H1 (cell line): ENCODE data around the gene PPA1. TPM values are rescaled to one million over a fixed set of nuclear protein-coding genes. Genes with fewer than 3 reads are reported as not detected.

Source experiments
- KDM4A ChIP-seq: IDR thresholded peaks from one replicate; pipeline ENCODE4 v1.7.1; 2012; ENCODE audit warnings: low read depth, mild to moderate bottlenecking, moderate library complexity, low read length, inconsistent platforms; ENCODE audit not compliant: severe bottlenecking
- POU5F1 ChIP-seq: IDR thresholded peaks from 2 replicates; pipeline ENCODE4 v1.6.1; 2011; ENCODE audit warnings: low read depth, mild to moderate bottlenecking, low read length, moderate library complexity
- RXRA ChIP-seq: IDR thresholded peaks from 2 replicates; pipeline ENCODE4 v1.6.1; 2011; ENCODE audit warnings: low read depth, mild to moderate bottlenecking, low read length, moderate library complexity; ENCODE audit not compliant: insufficient read depth
- polyA plus RNA-seq, 7 experiments: library from polyadenylated mRNA; depleted of rRNA in 3 of 7; stranded (reverse) in 5 of 7; unstranded in 2 of 7; fragments of >200 nt in 5 of 7; fragments of 200-250 nt in 2 of 7; gene quantifications; 1 replicate in 5 of 7; 2 replicates in 1 of 7; 4 replicates in 1 of 7; pipeline versions ENCODE4 v1.2.1 to v1.2.3, GENCODE V29; 2011 to 2013; ENCODE audit warnings: missing spikeins in 2 of 7, mixed read lengths in 2 of 7
- total RNA-seq: library from RNA; stranded (reverse); fragmentation: NEBNext Ultra II Directional; extraction: Animal tissue kit (Norgen Biotek cat#: 25700); gene quantifications from 2 replicates; pipeline ENCODE4 v1.2.1, GENCODE V29; 2021
- TF ChIP-seq, protein P1 (sequence below): IDR thresholded peaks from 2 replicates; pipeline ENCODE4 v1.6.1; 2012; ENCODE audit warnings: low read length, inconsistent platforms
- TF ChIP-seq, protein P2 (sequence below): IDR thresholded peaks from 2 replicates; pipeline ENCODE4 v1.6.1; 2012; ENCODE audit warnings: inconsistent platforms

PPA1 gene
- total and polyA plus RNA-seq, 2 of the 8 experiments (the other 6 are each of a cell fraction or from before 2014, with no cell fraction given), result 77.0 to 191 TPM

DNA sequence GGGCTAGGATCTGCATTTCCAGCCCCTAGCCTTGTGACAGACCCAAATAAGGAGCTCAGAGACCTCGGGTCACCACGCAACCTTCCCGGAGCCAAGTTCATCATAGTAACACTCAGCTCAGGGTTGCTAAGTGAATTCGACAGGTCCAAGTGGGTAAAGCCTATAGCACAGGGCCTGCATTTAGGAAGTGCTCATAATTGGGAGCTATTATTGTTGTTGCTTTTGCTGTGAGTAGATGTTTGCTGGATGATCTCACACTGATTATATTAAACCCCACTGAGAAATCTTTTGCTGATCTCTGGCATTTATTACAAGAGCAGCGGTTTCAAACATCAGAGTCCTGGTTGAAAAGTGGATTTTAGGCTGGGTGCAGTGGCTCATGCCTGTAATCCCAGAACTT, 42.6 kb downstream of the PPA1 start (continued):
- TF ChIP-seq, protein P1, sequence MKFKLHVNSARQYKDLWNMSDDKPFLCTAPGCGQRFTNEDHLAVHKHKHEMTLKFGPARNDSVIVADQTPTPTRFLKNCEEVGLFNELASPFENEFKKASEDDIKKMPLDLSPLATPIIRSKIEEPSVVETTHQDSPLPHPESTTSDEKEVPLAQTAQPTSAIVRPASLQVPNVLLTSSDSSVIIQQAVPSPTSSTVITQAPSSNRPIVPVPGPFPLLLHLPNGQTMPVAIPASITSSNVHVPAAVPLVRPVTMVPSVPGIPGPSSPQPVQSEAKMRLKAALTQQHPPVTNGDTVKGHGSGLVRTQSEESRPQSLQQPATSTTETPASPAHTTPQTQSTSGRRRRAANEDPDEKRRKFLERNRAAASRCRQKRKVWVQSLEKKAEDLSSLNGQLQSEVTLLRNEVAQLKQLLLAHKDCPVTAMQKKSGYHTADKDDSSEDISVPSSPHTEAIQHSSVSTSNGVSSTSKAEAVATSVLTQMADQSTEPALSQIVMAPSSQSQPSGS, result no peak
- no peak for TF ChIP-seq KDM4A
- no peak for TF ChIP-seq RXRA
- no peak for TF ChIP-seq POU5F1
- TF ChIP-seq, protein P2, sequence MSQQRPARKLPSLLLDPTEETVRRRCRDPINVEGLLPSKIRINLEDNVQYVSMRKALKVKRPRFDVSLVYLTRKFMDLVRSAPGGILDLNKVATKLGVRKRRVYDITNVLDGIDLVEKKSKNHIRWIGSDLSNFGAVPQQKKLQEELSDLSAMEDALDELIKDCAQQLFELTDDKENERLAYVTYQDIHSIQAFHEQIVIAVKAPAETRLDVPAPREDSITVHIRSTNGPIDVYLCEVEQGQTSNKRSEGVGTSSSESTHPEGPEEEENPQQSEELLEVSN, result no peak
